ENCODE results near the gene ARPP19. TPM values are rescaled to one million over a fixed set of nuclear protein-coding genes. Genes with fewer than 3 reads are reported as not detected.

ARPP19 gene
- total and polyA plus RNA-seq, 2 experiments from 2014 or later = 78.3 to 192 TPM

DNA sequence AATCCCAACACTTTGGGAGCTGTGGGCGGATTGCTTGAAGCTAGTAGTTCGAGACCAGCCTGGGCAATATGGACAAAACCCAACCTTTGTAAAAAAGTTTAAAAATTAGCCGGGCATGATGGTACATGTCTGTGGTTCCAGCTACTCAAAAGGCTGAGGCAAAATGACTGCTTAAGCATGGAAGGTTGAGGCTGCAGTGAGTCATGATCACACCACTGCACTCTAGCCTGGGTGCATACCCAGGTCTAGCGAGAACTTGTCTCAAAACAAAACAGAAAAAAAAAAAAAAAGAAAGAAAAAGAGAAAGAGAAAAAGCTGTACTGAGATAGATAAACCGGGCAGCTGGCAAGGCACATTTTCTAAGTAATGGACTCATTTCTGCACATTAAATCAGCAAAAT, 10.6 kb downstream of the ARPP19 start:
- Histone ChIP-seq H3K4me3 (no peak overlapping the region), H3K27ac (ENCODE audit: low read depth) (no peak overlapping the region), H3K27me3 (ENCODE audit: insufficient read depth) (no peaks in the 10 kb centered on the region), H4K20me1 (replicated peaks; ENCODE audit: insufficient read depth) (peaks cover 54% of the 10 kb centered on the region), H3F3A (replicated peaks; ENCODE audit: low read depth) (no peaks in the 10 kb centered on the region), H3K79me2 (replicated peaks; ENCODE audit: insufficient read depth) (peaks cover 100% of the 10 kb centered on the region), H3K9me2 (ENCODE audit: insufficient read depth) (no peaks in the 10 kb centered on the region), H3K4me2 (no peak overlapping the region), H3K36me3 (ENCODE audit: insufficient read depth) (peaks cover 19% of the 10 kb centered on the region; the same call in 1 of the 2 replicates), H2AFZ (no peak overlapping the region), H3K4me1 (ENCODE audit: insufficient read depth) (0 out of 2 replicates have a peak, but pooled peaks cover 5% of the 10 kb centered on the region)
- Mint-ChIP-seq H3K4me3 (no peak overlapping the region), H3K4me1 (peaks cover 20% of the 10 kb centered on the region), H3K27ac (peak overlapping the region; percentile 86), H3K36me3 (ENCODE audit: low read depth) (peaks cover 25% of the 10 kb centered on the region; the same call in 2 of the 3 replicates), H3K27me3 (ENCODE audit: insufficient read depth, low read depth, poor library complexity) (peaks cover 3% of the 10 kb centered on the region), H3K9me3 (no peaks in the 10 kb centered on the region)
- TF ChIP-seq REST (IDR thresholded peaks at IDR 0.05; ENCODE audit: unreplicated experiment) (no peak), POLR2AphosphoS5 (IDR thresholded peaks at IDR 0.05; ENCODE audit: low read depth) (no peak), EZH2 (IDR thresholded peaks at IDR 0.05; ENCODE audit: low read depth, unreplicated experiment) (no peak), NANOG (IDR thresholded peaks at IDR 0.05; ENCODE audit: borderline replicate concordance) (no peak), EZH2phosphoT487 (IDR thresholded peaks at IDR 0.05; ENCODE audit: unreplicated experiment) (no peak), ZNF331 (CRISPR knock-in tag; IDR thresholded peaks at IDR 0.05; ENCODE audit: low read depth) (no peak), CTCF (conservative IDR thresholded peaks at IDR 0.05; ENCODE audit: low read depth in 2 of 2) (no peak), STAT1 (IDR thresholded peaks at IDR 0.05; ENCODE audit: unreplicated experiment) (no peak), JUNB (IDR thresholded peaks at IDR 0.05; ENCODE audit: unreplicated experiment) (no peak), CREB1 (CRISPR knock-in tag; IDR thresholded peaks at IDR 0.05; ENCODE audit: low read depth) (no peak), ZNF114 (CRISPR knock-in tag; IDR thresholded peaks at IDR 0.05) (no peak)
- TF ChIP-seq, protein P1, sequence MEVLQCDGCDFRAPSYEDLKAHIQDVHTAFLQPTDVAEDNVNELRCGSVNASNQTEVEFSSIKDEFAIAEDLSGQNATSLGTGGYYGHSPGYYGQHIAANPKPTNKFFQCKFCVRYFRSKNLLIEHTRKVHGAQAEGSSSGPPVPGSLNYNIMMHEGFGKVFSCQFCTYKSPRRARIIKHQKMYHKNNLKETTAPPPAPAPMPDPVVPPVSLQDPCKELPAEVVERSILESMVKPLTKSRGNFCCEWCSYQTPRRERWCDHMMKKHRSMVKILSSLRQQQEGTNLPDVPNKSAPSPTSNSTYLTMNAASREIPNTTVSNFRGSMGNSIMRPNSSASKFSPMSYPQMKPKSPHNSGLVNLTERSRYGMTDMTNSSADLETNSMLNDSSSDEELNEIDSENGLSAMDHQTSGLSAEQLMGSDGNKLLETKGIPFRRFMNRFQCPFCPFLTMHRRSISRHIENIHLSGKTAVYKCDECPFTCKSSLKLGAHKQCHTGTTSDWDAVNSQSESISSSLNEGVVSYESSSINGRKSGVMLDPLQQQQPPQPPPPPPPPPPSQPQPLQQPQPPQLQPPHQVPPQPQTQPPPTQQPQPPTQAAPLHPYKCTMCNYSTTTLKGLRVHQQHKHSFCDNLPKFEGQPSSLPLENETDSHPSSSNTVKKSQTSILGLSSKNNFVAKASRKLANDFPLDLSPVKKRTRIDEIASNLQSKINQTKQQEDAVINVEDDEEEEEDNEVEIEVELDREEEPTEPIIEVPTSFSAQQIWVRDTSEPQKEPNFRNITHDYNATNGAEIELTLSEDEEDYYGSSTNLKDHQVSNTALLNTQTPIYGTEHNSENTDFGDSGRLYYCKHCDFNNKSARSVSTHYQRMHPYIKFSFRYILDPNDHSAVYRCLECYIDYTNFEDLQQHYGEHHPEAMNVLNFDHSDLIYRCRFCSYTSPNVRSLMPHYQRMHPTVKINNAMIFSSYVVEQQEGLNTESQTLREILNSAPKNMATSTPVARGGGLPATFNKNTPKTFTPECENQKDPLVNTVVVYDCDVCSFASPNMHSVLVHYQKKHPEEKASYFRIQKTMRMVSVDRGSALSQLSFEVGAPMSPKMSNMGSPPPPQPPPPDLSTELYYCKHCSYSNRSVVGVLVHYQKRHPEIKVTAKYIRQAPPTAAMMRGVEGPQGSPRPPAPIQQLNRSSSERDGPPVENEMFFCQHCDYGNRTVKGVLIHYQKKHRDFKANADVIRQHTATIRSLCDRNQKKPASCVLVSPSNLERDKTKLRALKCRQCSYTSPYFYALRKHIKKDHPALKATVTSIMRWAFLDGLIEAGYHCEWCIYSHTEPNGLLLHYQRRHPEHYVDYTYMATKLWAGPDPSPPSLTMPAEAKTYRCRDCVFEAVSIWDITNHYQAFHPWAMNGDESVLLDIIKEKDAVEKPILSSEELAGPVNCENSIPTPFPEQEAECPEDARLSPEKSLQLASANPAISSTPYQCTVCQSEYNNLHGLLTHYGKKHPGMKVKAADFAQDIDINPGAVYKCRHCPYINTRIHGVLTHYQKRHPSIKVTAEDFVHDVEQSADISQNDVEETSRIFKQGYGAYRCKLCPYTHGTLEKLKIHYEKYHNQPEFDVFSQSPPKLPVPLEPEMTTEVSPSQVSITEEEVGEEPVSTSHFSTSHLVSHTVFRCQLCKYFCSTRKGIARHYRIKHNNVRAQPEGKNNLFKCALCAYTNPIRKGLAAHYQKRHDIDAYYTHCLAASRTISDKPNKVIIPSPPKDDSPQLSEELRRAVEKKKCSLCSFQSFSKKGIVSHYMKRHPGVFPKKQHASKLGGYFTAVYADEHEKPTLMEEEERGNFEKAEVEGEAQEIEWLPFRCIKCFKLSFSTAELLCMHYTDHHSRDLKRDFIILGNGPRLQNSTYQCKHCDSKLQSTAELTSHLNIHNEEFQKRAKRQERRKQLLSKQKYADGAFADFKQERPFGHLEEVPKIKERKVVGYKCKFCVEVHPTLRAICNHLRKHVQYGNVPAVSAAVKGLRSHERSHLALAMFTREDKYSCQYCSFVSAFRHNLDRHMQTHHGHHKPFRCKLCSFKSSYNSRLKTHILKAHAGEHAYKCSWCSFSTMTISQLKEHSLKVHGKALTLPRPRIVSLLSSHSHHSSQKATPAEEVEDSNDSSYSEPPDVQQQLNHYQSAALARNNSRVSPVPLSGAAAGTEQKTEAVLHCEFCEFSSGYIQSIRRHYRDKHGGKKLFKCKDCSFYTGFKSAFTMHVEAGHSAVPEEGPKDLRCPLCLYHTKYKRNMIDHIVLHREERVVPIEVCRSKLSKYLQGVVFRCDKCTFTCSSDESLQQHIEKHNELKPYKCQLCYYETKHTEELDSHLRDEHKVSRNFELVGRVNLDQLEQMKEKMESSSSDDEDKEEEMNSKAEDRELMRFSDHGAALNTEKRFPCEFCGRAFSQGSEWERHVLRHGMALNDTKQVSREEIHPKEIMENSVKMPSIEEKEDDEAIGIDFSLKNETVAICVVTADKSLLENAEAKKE (CRISPR knock-in tag; IDR thresholded peaks at IDR 0.05) = no peak
- TF ChIP-seq, protein P2, sequence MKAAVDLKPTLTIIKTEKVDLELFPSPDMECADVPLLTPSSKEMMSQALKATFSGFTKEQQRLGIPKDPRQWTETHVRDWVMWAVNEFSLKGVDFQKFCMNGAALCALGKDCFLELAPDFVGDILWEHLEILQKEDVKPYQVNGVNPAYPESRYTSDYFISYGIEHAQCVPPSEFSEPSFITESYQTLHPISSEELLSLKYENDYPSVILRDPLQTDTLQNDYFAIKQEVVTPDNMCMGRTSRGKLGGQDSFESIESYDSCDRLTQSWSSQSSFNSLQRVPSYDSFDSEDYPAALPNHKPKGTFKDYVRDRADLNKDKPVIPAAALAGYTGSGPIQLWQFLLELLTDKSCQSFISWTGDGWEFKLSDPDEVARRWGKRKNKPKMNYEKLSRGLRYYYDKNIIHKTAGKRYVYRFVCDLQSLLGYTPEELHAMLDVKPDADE (IDR thresholded peaks at IDR 0.05) = no peak
- no peak for DNase-seq (ENCODE audit: low spot score)
- ATAC-seq = no peak

Measured in GM23338 (cell line).